GM19328 (cell line): ENCODE data around the gene INSIG1.

Experiments
- ATAC-seq: cut with Tn5 transposase; IDR thresholded peaks from one replicate; pipeline ENCODE4 v1.9.1; 2021; ENCODE audit warnings: mild to moderate bottlenecking, moderate library complexity; ENCODE audit not compliant: unreplicated experiment

The INSIG1 gene

GRCh38 chr7:155344618-155345433 lies 47.1 kb downstream of the INSIG1 start:
- ATAC-seq, result peak; percentile 94

- ATAC-seq, result no peak
These were observed 47.8 kb downstream of the INSIG1 start for GRCh38 chr7:155345490-155345889.

GRCh38 chr7:155346285-155346684 lies 48.6 kb downstream of the INSIG1 start:
- ATAC-seq, result no peak

- ATAC-seq, result no peak
These were observed 51.1 kb downstream of the INSIG1 start for GRCh38 chr7:155348806-155349205.

- no peak for ATAC-seq
These were observed 52.1 kb downstream of the INSIG1 start for GRCh38 chr7:155349601-155350331.

- ATAC-seq, result no peak
These were observed 53.6 kb downstream of the INSIG1 start for GRCh38 chr7:155351120-155351870.

GRCh38 chr7:155352076-155352752 lies 54.5 kb downstream of the INSIG1 start:
- no peak for ATAC-seq

- ATAC-seq, result no peak
These were observed 55.1 kb downstream of the INSIG1 start for GRCh38 chr7:155352753-155353115.

- ATAC-seq, result no peak
These were observed 55.7 kb downstream of the INSIG1 start for GRCh38 chr7:155353256-155353897.

- no peak for ATAC-seq
These were observed 56.8 kb downstream of the INSIG1 start for GRCh38 chr7:155354371-155355048.

- no peak for ATAC-seq
These were observed 57.5 kb downstream of the INSIG1 start for GRCh38 chr7:155355176-155355575.

GRCh38 chr7:155355745-155356144 lies 58.1 kb downstream of the INSIG1 start:
- no peak for ATAC-seq

GRCh38 chr7:155356323-155357105 lies 58.8 kb downstream of the INSIG1 start:
- ATAC-seq, result no peak

- no peak for ATAC-seq
These were observed 59.9 kb downstream of the INSIG1 start for GRCh38 chr7:155357573-155358041.

- ATAC-seq, result no peak
These were observed 60.6 kb downstream of the INSIG1 start for GRCh38 chr7:155358066-155358947.

- no peak for ATAC-seq
These were observed 61.5 kb downstream of the INSIG1 start for GRCh38 chr7:155358948-155359712.
